ENCODE results near the gene WDR59.

- TF ChIP-seq, protein P1, sequence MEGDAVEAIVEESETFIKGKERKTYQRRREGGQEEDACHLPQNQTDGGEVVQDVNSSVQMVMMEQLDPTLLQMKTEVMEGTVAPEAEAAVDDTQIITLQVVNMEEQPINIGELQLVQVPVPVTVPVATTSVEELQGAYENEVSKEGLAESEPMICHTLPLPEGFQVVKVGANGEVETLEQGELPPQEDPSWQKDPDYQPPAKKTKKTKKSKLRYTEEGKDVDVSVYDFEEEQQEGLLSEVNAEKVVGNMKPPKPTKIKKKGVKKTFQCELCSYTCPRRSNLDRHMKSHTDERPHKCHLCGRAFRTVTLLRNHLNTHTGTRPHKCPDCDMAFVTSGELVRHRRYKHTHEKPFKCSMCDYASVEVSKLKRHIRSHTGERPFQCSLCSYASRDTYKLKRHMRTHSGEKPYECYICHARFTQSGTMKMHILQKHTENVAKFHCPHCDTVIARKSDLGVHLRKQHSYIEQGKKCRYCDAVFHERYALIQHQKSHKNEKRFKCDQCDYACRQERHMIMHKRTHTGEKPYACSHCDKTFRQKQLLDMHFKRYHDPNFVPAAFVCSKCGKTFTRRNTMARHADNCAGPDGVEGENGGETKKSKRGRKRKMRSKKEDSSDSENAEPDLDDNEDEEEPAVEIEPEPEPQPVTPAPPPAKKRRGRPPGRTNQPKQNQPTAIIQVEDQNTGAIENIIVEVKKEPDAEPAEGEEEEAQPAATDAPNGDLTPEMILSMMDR (conservative IDR thresholded peaks at IDR 0.05; ENCODE audit: low read length), result no peak
- TF ChIP-seq EZH2phosphoT487 (IDR thresholded peaks at IDR 0.05; ENCODE audit: borderline replicate concordance), result no peak
These were observed 47.7 kb upstream of the WDR59 start for GRCh38 chr16:75032655-75033054.

Data from Loucy (cell line).